Adipose tissue (tissue), 3 donors: Measurements from ENCODE around the gene ZNF777. TPM values are rescaled to one million over a fixed set of nuclear protein-coding genes. Genes with fewer than 3 reads are reported as not detected.
"Not testable (repeated sequence)": the region's sequence is repeated elsewhere in the genome, so short reads cannot be mapped to it uniquely, and the experiment has no call there.

Source experiments
- H3K27ac ChIP-seq: one replicate; pipeline ENCODE4 v1.5.1; 2013; ENCODE audit warnings: low read depth, low read length
- WGBS, 3 donors: extraction: QIAGEN DNeasy Blood & Tissue Kit; methylation state at CpG; one replicate each; pipeline ENCODE4 v1.1.7; 2013; 5-methylcytosine and 5-hydroxymethylcytosine counted together
- polyA plus RNA-seq, 3 donors: library from polyadenylated mRNA; stranded (reverse); fragments of 200-250 nt; gene quantifications; one replicate each; pipeline ENCODE4 v1.2.3, GENCODE V29; 2013
- donor health status: healthy with polysubstance abuse.
- donor health status: Bipolar disorder and iron deficiency.
- donor health status: healthy.

The ZNF777 gene
- 1 to 10 TPM; 4.6 to 8.1 (median 4.8) TPM for polyA plus RNA-seq

DNA sequence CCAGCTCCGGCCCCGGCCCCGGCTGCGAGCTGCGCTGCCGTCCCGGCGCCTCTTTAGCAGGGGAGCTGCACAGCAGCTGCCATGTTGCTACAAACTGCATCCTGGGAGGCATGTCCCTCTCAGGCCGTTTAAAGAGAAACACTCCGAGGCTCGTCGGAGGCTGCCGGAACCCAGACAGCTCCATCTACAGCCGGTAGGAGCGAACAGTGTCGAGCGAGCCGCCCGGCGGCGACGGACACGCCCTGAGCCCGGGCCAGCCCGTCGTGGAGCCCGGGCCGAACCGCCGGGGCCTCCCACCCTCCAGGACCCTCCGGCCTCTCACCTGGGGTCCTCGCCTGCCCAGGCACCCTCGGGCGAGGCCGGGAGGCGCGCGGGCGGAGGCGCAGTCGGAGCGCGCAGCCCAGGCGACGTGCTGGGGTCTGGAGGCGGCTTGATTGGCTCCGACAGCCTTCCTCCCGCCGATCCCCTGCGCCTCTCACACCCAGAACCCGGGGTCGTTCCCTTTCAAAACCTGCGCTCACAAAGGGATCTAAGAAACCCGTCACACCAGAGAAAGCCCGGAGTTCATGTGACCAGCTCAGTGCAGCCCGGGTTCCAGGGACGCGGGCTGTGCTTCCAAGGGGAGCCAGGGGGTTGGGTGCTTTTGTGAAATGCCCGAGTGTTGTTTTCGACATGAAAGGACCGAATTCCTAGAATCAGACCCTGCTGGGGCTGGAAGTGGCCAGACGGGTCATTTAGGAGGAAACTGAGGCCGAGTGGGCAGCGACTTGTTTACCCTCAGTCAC is at the start of gene ZNF777:
TSS of gene ZNF777 (minus strand) at position 570 of the 785 bp plus-strand sequence. CDS start 5,040 bp downstream, outside the sequence.
- WGBS, 3 donors = 0 to 1% (median 1%) methylated on average over 57 to 64 of the region's 64 CpGs
- H3K27ac ChIP-seq = no peak within 1 kb of the TSS

DNA sequence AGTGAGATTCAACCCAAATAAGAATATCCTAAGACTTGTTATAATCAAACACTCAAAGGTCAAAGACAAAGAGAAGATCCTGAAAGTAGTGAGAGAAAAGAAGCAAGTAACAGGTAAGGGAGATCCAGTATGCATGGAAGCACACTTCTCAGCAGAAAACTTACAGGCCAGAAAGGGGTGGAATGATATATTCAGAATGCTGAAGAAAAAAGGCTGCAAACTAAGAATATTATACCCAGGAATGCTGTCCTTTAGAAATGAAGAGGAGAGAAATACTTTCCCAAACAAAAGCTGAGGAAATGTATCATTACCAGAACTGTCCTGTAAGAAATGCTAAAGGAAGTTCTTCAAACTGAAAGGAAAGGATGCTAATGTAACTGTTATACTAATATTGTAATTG is 49.4 kb upstream of the ZNF777 start:
- H3K27ac ChIP-seq = no peak overlapping the region

DNA sequence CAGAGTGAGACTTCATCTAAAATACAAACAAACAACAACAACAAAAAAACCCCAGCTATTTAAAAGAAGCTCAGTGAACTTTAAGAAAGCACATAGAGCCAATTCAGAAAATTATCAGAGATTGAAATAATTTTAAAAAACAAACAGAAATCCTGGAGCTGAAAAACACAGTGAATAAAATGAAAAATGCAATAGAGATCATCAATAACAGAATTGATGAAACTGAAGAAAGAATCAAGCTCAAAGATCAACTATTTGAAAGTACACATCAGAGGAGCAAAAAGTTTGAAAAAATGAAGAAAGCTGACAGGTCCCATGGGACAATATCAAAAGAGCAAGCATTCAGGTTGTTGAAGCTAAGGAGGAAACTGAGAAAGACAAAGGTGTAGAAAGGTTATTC is 48.9 kb upstream of the ZNF777 start:
- H3K27ac ChIP-seq = no peak overlapping the region

DNA sequence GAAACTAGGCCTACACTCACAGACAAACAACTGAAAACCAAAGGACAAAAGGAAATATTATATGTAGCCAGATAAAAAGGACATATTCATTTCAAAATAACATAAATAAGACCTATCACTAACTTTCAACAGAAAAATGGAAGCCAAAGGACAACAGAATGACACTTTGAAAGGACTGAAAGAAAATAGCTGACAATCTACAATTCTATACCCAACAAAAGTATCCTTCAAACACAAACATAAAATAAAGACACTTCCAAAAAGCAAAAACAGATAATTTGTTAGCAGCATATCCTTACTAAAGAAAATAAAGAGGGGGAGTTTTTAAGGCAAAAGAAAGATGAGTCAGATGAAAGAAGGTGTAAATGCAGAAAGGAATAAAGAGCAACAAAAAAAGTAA is 44.7 kb upstream of the ZNF777 start:
- H3K27ac ChIP-seq = no peak overlapping the region

DNA sequence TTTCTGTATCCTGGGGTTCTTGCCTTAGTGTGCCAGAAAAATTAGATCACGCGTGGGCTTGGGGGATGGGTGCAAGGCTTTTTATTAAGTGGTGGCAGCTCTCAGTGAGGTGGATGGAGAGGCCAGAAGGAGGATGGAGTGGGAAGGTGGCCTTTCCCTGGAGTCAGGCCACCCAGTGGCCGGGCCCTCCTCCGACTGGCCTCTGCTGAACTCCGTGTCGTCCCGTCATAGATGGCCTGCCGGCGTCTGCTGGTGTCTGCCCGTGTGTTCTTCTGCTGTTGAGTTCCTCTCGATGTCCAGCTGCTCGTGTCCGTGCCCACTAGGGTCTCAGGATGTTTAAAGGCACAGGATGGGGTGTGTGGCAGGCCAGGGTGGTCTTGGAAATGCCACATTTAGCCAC is 40.8 kb upstream of the ZNF777 start:
- 52 to 74% (median 63%) methylated on average over 13 of the region's 13 CpGs for WGBS, 3 donors
- no peak overlapping the region for H3K27ac ChIP-seq

DNA sequence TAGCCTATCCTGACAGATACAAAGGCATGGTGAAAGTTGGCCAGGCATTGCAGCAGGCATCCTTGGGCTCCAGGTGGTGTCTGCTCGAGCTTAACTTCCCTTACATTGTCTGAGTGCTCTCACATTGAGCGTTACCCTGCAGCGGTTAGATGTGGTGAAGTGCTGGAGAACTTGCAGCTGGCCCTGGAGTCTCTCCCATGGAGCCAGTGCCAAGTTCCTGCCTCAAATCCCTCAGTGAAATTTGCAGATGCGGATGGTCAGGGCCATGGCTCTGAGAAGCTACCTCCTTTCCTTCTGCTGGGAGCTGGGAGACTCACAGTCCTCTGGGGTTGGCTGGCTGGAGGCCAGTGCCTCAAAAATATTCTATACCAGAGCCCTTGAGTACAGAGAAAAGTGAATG is 40.0 kb upstream of the ZNF777 start:
- WGBS, 3 donors = 51 to 62% (median 53%) methylated on average over 4 of the region's 4 CpGs
- no peak overlapping the region for H3K27ac ChIP-seq

DNA sequence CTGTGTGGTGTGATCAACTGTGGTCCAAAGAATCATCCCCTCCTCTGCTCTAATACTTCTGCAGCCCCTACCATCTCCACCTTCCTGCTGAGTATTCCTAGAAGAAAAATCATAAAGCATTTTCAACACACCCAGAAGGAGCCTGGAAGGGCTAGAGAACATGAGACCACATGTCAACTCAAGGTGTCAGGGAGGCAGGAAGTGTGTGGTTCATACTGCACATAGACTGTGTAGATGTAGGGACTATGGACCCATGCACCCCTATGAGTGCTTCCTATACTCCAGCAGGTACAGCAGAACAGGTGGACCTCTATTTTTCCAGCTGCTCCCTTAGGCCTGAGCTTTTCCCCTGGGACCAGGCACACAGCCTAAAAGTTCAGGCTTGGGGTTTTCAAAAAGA is 39.3 kb upstream of the ZNF777 start:
- no peak overlapping the region for H3K27ac ChIP-seq

DNA sequence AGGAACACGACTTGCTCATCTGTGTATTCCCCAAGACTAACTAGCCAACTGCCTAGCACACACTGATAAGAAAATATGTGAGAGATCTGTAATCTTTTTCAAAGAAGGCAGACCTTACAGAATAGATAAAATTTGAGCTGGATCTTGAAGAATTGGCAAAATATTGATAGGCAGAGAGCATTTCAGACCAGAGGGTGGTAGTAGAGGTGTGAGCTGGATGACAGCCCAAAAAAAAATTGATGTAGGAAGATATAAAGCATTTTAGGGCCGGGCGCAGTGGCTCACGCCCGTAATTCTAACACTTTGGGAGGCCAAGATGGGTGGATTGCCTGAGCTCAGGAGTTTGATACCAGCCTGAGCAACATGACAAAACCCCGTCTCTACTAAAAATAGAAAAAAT is 37.9 kb upstream of the ZNF777 start:
- 87 to 93% (median 87%) methylated on average over 6 of the region's 6 CpGs for WGBS, 3 donors

DNA sequence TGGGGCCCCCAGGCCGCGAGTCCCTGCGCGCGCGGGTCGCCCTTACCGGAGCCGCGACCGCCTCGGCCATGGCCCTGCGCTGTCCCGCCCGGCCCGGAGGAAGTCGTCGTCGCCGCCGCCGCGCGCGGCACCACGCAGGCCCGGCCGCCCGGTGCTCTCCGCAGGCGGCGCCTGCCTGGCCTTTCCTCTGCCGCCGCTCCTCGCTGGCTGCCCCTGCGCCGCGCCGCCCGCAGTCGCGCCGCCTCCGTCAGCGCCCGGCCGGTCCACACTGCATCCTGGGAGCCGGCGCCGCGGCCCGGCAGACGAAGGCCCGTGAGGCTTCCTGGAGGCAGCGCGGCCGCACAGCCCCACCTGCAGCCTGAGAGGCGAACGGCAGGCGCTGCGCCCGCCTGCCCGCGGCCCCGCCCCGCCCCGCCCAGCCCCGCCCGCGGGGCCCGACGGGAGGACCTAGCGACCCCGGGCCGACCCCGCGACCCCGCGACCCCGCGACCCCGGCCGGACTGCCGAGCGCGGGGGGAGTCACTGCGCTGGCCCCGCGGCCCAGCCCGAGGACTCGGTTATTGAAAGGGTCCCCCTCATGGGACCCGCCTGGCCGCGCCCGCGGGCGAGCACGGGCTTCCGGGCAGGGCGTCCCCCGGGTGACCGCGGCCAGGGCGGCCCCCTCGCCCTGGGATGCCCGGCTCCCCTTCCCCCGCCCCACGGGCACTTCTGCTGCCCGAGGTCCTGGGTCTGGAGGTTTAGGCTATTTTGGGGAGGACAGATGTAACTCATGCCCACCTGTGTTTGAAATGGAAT is 36.8 kb upstream of the ZNF777 start, which contains the start of gene ZNF746:
TSS of gene ZNF746 (minus strand) at position 343 of the 795 bp plus-strand sequence. CDS start at position 70, 273 bp downstream.
- H3K27ac ChIP-seq = peak within 1 kb of the TSS; percentile 79
- 0% methylated on average over 39 to 108 of the region's 109 CpGs for WGBS, 3 donors

More for the DNA sequence above, 37.9 kb upstream of the ZNF777 start:
- no peak overlapping the region for H3K27ac ChIP-seq

DNA sequence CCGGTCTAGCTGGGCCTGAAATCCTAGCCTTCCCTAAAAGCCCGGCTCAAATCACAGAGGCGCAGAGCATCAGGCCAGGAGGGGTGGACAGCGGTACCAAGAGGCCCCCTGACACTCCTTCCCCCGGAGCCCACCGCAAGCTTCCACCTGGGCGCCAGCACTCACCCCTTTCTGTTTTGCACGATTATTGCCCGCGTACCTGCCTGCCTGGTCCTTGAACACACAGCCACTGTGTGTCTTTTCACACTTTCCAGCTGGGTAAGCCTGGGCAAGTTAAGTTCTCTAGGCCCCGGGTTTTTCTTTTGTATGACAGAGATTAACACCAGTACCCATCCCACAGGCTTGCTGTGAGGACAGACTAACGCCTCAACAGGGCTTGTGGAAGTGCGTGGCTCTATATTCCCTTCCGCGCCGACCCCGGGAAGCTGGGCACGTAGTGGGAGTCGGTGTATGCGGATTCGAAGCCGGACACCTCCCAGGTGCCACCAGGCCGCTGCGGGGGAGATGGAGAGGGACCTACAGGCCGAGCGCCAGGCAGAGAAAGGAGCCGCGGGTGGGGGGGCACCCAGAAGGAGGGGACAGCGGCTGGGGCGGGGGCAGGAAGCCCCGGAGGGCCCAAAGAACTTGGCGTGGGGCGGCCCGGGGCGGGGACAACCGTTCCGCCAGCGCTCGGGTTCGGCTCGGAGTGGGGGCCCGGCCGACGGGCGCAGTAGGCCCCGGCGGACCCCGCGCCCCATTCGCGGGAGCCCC is 36.0 kb upstream of the ZNF777 start:
- peak overlapping the region; percentile 79 for H3K27ac ChIP-seq
- 2 to 5% (median 4%) methylated on average over 40 to 51 of the region's 51 CpGs for WGBS, 3 donors

DNA sequence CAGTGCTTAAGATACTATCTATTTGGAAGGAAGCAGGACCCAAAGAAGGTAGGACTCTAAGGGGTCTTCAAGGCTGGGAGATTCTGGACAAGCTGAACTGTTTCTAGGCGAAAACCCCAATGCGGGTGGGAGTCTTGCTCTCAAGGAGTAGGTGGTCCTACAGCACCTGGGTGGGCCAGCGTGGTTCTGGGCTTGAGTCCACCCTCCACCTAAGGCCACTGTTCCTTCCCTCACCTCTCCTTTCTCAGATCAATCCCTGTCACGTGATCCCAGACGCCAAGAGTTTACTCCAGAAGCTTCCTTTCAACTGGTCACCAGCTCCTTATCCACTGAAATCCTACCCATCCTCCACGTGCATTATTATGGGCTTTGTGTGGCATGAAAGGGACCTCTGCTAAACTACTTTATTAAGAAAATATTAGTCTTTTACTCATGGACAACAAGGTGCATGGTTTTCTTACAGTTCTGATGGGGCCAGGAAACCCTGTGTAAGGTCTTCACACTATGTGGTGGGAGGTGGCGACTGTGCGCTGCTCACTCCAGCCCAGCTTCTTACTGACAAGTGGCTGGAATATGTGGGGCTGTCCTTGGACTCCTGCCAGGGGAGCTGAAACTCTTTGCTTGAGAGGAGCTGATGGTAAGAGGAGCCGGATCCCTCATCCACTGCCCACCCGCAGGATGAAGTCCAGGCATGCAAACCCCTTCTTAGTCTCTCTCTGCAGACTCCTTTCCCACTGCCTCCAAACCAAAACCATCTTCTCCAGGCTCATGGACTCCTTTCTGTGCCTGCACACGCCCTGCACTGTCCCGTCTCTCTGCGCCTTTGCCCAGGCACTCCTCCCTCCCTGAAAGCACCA is 35.2 kb upstream of the ZNF777 start:
- WGBS, 3 donors = 51 to 57% (median 53%) methylated on average over 10 to 12 of the region's 13 CpGs
- no peak overlapping the region for H3K27ac ChIP-seq

DNA sequence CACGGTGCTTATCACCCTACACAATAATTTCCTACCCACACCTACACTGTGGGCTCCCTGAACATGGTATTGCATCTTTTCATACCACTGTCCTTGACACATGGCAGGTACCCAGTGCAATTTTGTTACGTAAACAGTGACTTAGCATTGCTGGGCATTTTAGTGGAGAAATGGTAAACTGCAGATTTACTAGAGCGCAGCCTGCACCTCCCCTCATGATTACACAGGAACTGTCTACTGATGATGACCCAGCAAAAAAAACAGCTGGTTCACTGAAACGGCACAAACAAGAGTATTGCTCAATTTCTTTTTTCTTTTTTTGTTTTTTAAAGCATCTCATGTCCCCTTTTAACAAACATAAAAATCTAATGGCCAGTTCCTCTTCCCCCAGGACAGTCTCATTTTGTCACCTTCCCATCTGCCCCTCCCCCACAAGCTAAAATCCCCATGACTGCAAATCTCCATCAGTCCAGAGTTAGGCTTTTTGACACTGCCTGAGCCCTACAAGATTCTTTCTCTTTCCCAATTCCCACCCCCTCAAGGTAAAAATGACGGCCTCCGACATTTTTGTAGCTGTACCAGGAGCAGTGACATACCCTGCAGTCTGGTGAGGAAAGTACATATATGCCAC is 34.0 kb upstream of the ZNF777 start:
- 48 to 84% (median 59%) methylated on average over 6 of the region's 6 CpGs for WGBS, 3 donors
- no peak overlapping the region for H3K27ac ChIP-seq

DNA sequence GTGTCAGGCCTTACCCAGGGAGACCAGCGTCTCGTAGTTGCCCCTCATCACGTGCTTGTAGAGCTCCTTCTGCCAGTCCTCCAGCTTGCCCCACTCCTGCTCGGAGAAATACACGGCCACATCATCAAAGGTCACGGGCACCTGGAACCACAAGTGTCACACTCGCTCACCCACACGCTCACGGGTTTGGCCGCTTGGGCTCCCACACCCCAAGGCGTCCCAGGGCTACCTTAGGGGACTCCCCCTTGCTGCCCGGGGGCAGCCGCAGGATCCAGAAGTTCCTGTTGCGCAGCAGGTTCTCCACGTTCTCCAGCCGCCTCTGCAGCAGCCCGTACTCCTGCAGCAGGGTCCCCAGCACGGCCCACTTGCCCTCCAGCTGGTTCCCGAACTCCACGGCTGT is 33.1 kb upstream of the ZNF777 start:
- not testable (repeated sequence) for H3K27ac ChIP-seq
- 87 to 92% (median 90%) methylated on average over 13 to 17 of the region's 20 CpGs for WGBS, 3 donors

DNA sequence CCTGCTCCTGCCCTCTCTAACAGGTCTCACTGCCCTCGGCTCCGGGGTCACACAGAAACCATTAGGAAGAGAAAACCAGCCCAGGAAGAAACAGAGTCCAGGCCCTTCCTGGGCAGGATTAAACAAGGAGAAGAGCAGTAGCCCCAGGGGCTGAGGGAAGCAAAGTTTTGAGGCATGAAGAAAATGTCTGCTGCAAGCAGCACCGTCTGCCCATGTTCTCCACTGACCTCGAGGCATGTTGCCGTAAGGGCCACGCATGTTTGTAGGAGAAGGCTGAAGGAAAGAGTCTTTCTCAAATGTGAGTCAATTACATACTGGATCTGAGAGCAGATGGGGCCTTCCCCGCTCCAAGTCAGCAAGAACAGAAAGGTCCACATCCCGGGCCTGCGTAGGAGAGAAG is 32.5 kb upstream of the ZNF777 start:
- H3K27ac ChIP-seq = no peak overlapping the region
- WGBS, 3 donors = 95 to 99% (median 97%) methylated on average over 9 of the region's 9 CpGs

DNA sequence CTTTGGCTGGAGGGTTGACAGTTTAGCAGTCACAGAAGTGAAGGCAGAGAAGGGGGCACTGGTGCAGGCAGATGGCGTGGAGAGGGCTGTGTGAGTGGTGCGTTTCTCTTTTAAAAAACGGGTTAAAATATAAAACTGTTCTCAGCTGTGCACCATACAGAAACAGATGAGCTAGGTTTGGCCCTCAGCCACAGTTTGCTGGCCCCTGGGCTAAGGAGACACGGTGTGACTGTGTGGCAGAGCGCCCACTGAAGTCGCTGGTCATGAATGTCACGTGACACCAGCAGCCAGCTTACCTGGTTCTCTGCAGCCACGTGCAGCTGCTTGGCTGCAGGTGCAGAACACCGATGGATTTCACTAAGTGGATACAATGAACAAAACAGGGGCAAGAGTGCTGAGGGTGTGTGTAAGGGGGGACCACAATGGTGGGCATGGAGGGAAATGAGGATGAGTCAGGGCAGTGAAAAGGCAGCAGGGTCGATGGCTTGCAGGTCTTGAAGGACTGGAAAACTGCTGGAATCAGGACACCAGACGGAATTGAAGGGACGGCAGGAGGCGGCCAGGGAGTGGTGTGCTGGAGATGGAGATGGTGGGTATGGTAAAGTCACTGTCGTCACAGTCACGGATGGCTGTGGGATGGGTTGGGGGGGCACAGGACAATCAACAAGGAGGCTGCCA is 29.4 kb upstream of the ZNF777 start:
- 87 to 90% (median 87%) methylated on average over 15 of the region's 15 CpGs for WGBS, 3 donors

DNA sequence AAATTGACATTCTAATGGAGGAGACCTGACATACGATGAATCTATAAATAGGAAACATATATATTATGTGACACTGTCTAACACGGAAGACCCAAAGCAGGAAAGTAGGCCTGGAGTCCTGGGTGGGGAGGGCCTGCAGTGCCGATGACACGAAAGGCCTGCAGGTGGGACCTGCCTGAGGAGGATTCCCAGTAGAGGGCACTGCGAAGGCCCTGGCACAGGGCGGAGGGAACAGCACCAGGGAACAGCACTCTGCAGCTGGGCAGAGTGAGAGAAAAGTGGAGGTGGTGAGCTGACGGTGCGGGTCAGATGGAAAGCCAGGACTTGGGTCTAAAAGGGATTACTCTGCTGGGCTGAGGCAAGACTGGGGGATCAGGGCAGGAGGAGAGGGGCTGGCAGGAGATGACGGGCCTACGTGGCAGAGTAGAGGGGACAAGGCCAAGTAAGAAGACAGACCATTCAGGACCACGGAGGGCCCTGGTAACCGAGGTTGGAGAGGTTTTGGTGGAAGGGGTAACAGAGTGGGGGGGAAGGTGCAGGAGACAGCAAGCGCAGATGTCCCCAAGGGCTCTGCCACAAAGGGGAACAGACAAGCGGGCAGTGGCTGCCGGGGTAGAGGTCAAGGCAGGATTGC is 28.6 kb upstream of the ZNF777 start:
- H3K27ac ChIP-seq = no peak overlapping the region
- 82 to 88% (median 87%) methylated on average over 15 of the region's 15 CpGs for WGBS, 3 donors

More for the DNA sequence above, 29.4 kb upstream of the ZNF777 start:
- no peak overlapping the region for H3K27ac ChIP-seq

DNA sequence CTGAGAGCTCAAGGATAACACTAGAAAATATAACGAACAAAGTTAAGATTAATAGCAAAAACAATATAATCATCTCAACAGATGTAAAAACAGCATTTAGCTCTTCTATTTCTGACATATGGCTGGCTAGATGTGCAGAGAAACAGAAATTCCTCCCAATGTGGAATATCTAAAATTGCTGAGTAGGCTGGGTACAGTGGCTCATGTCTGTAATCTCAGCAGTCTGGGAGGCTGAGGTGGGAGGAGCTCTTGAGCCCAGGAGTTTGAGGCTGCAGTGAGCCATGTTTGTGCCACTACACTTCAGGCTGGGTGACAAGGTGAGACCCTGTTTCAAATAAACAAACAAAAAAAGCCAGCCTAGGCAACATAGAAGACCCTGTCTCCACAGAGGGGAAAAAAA is 18.7 kb upstream of the ZNF777 start:
- no peak overlapping the region for H3K27ac ChIP-seq
- 97 to 100% (median 97%) methylated on average over 1 of the region's 1 CpG for WGBS, 3 donors
